Neural crest cell (in vitro differentiated cells): ENCODE data around the gene STT3B. TPM values are rescaled to one million over a fixed set of nuclear protein-coding genes. Genes with fewer than 3 reads are reported as not detected.

Experiments used
- DNase-seq: peaks from one replicate; pipeline ENCODE4 v3.0.0; 2021; ENCODE audit warnings: low read depth, mixed read lengths, low spot score
- H3K27ac Mint-ChIP-seq: one replicate; pipeline ENCODE4 v1.8.0; 2021; ENCODE audit warnings: mild to moderate bottlenecking, mixed read lengths; ENCODE audit not compliant: unreplicated experiment
- H3K27me3 Mint-ChIP-seq: 2 replicates; pipeline ENCODE4 v1.8.0; 2021; ENCODE audit warnings: low read depth, mild to moderate bottlenecking, mixed read lengths
- H3K36me3 Mint-ChIP-seq: 2 replicates; pipeline ENCODE4 v1.8.0; 2021; ENCODE audit warnings: low read depth, mild to moderate bottlenecking, mixed read lengths
- H3K4me1 Mint-ChIP-seq: 2 replicates; pipeline ENCODE4 v1.8.0; 2021; ENCODE audit warnings: mixed read lengths
- H3K4me3 Mint-ChIP-seq: one replicate; pipeline ENCODE4 v1.8.0; 2021; ENCODE audit warnings: mild to moderate bottlenecking, mixed read lengths
- H3K9me3 Mint-ChIP-seq: 2 replicates; pipeline ENCODE4 v1.8.0; 2021; ENCODE audit warnings: mixed read lengths
- CTCF ChIP-seq: fragments of 200-600 bp; sonication (generic); conservative IDR thresholded peaks from 2 replicates; pipeline ENCODE4 v1.5.0; 2021; ENCODE audit warnings: antibody characterized with exemption, mild to moderate bottlenecking
- total RNA-seq: library from RNA; stranded (reverse); gene quantifications from 2 replicates; pipeline ENCODE4 v1.2.1, GENCODE V29; 2021

STT3B gene
- total RNA-seq, 1 donor from 2014 or later: 116 TPM

GRCh38 chr3:31559872-31560534, 27.3 kb downstream of the STT3B start:
- Mint-ChIP-seq H3K4me1 (peaks cover 18% of the 10 kb centered on the region), H3K4me3 (no peak overlapping the region), H3K27me3 (no peaks in the 10 kb centered on the region), H3K27ac (no peak overlapping the region), H3K36me3 (peaks cover 44% of the 10 kb centered on the region), H3K9me3 (peaks cover 21% of the 10 kb centered on the region)
- TF ChIP-seq CTCF: no peak
- no peak for DNase-seq

- no peak overlapping the region for H3K27ac Mint-ChIP-seq
- peaks cover 32% of the 10 kb centered on the region for H3K4me1 Mint-ChIP-seq
- H3K36me3 Mint-ChIP-seq: peaks cover 33% of the 10 kb centered on the region
- TF ChIP-seq CTCF: no peak
- no peak for DNase-seq
- H3K9me3 Mint-ChIP-seq: peaks cover 13% of the 10 kb centered on the region
- H3K27me3 Mint-ChIP-seq: no peaks in the 10 kb centered on the region
- no peak overlapping the region for H3K4me3 Mint-ChIP-seq
These were observed 29.2 kb downstream of the STT3B start for GRCh38 chr3:31561891-31562290.

- H3K9me3 Mint-ChIP-seq: peaks cover 9% of the 10 kb centered on the region
- TF ChIP-seq CTCF: no peak
- H3K36me3 Mint-ChIP-seq: peaks cover 29% of the 10 kb centered on the region
- no peak overlapping the region for H3K27ac Mint-ChIP-seq
- H3K27me3 Mint-ChIP-seq: no peaks in the 10 kb centered on the region
- H3K4me1 Mint-ChIP-seq: peaks cover 36% of the 10 kb centered on the region
- no peak overlapping the region for H3K4me3 Mint-ChIP-seq
- DNase-seq: no peak
These were observed 29.8 kb downstream of the STT3B start for GRCh38 chr3:31562525-31562924.

- H3K27ac Mint-ChIP-seq: peak overlapping the region; percentile 23
- H3K36me3 Mint-ChIP-seq: peaks cover 7% of the 10 kb centered on the region
- H3K9me3 Mint-ChIP-seq: peaks cover 3% of the 10 kb centered on the region
- no peak for DNase-seq
- no peak overlapping the region for H3K4me3 Mint-ChIP-seq
- no peaks in the 10 kb centered on the region for H3K27me3 Mint-ChIP-seq
- no peak for TF ChIP-seq CTCF
- peaks cover 37% of the 10 kb centered on the region for H3K4me1 Mint-ChIP-seq
These were observed 32.6 kb downstream of the STT3B start for GRCh38 chr3:31565288-31565687.

GRCh38 chr3:31567036-31567435, 34.3 kb downstream of the STT3B start:
- H3K9me3 Mint-ChIP-seq: no peaks in the 10 kb centered on the region
- H3K4me3 Mint-ChIP-seq: no peak overlapping the region
- no peak overlapping the region for H3K27ac Mint-ChIP-seq
- peak; percentile 64 for TF ChIP-seq CTCF
- no peaks in the 10 kb centered on the region for H3K36me3 Mint-ChIP-seq
- no peak for DNase-seq
- peaks cover 32% of the 10 kb centered on the region for H3K4me1 Mint-ChIP-seq
- H3K27me3 Mint-ChIP-seq: no peaks in the 10 kb centered on the region
